Lung (tissue), 12 donors: ENCODE measurements around the gene C19orf53. TPM values are rescaled to one million over a fixed set of nuclear protein-coding genes. Genes with fewer than 3 reads are reported as not detected.

Experiments used
- ATAC-seq: fragments of 200-7000 bp; cut with Tn5 transposase; one replicate; pipeline ENCODE4 v1.9.1; 2020; ENCODE audit warnings: moderate number of reproducible peaks; ENCODE audit not compliant: insufficient read depth, low FRiP score
- DNase-seq, 3 donors: peaks; one replicate each; pipeline ENCODE4 v3.0.0-alpha.2; 2013 to 2017
- H3K27ac ChIP-seq, 2 donors: one replicate each; pipeline ENCODE4 v1.5.1; 2013; ENCODE audit warnings: mild to moderate bottlenecking in 2 of 2, moderate library complexity in 2 of 2, control low read depth in 1 of 2, inconsistent platforms in 1 of 2, low read depth in 1 of 2, low read length in 1 of 2
- H3K27me3 ChIP-seq, 3 donors: one replicate each; pipeline ENCODE4 v1.5.1; 2013; ENCODE audit warnings: low read length in 2 of 3; ENCODE audit not compliant: control insufficient read depth in 3 of 3, insufficient read depth in 3 of 3
- H3K36me3 ChIP-seq, 4 donors: one replicate each; pipeline ENCODE4 v1.5.1; 2013; ENCODE audit warnings: low read length in 4 of 4, mild to moderate bottlenecking in 1 of 4, moderate library complexity in 1 of 4; ENCODE audit not compliant: control insufficient read depth in 4 of 4, insufficient read depth in 4 of 4
- H3K4me1 ChIP-seq, 5 donors: one replicate each; pipeline ENCODE4 v1.5.1; 2013; ENCODE audit warnings: low read length in 5 of 5, mild to moderate bottlenecking in 2 of 5, moderate library complexity in 1 of 5; ENCODE audit not compliant: control insufficient read depth in 5 of 5, insufficient read depth in 5 of 5
- H3K4me3 ChIP-seq: one replicate; pipeline ENCODE4 v1.5.1; 2013; ENCODE audit warnings: mild to moderate bottlenecking, control low read depth, moderate library complexity
- H3K9ac ChIP-seq, 2 donors: one replicate each; pipeline ENCODE4 v1.5.1; 2013; ENCODE audit warnings: low read length in 2 of 2, control low read depth in 1 of 2; ENCODE audit not compliant: insufficient read depth in 1 of 2
- H3K9me3 ChIP-seq, 4 donors: one replicate each; pipeline ENCODE4 v1.5.1; 2013; ENCODE audit warnings: low read length in 3 of 4, mild to moderate bottlenecking in 1 of 4, moderate library complexity in 1 of 4; ENCODE audit not compliant: control insufficient read depth in 4 of 4, insufficient read depth in 3 of 4
- CTCF ChIP-seq: IDR thresholded peaks from 2 replicates; pipeline ENCODE4 v1.5.1; 2012; ENCODE audit warnings: mild to moderate bottlenecking; ENCODE audit errors: control extremely low read depth, extremely low read depth
- WGBS, 2 donors: extraction: QIAGEN DNeasy Blood & Tissue Kit; methylation state at CpG; one replicate each; pipeline ENCODE4 v1.1.7; 2013; 5-methylcytosine and 5-hydroxymethylcytosine counted together
- polyA plus RNA-seq, 2 donors: library from polyadenylated mRNA; stranded (reverse); fragments of 200-250 nt; gene quantifications; one replicate each; pipeline ENCODE4 v1.2.1, GENCODE V29; 2013
- total RNA-seq, 2 donors: library from RNA; depleted of rRNA in 1 of 2; stranded (reverse); fragments of >200 nt in 1 of 2; gene quantifications; one replicate each; pipeline ENCODE4 v1.2.1, GENCODE V29; 2014 to 2021
- donor health status: control.
- donor health status: control.
- donor health status: Bipolar disorder and iron deficiency.
- donor health status: healthy.
- donor health status: DM: yes; HTN: yes; CAD: no.

C19orf53 gene
- total and polyA plus RNA-seq, 4 donors, result 62.6 to 251 (median 111) TPM

- TF ChIP-seq CTCF, result no peak
- no peak overlapping the region for H3K27ac ChIP-seq
Measured at GRCh38 chr19:13813147-13813546, 38.9 kb downstream of the C19orf53 start.

GRCh38 chr19:13814550-13814949 lies 40.3 kb downstream of the C19orf53 start:
- Histone ChIP-seq H3K9ac (no peak overlapping the region), H3K36me3 (peaks cover 0 to 13% (median 10%) of the 10 kb centered on the region in 4 donors), H3K4me3 (no peak overlapping the region), H3K27me3 (no peaks in the 10 kb centered on the region), H3K9me3 (peaks cover 0 to 3% (median 0%) of the 10 kb centered on the region in 4 donors), H3K27ac (no peak overlapping the region), H3K4me1 (peaks cover 0 to 5% (median 0%) of the 10 kb centered on the region in 5 donors)
- ATAC-seq (no peak), DNase-seq (no peak)
- WGBS, 2 donors, result 82 to 91% methylated on average over 21 of the region's 21 CpGs
- no peak for TF ChIP-seq CTCF

More at GRCh38 chr19:13813147-13813546, 38.9 kb downstream of the C19orf53 start:
- H3K9me3 ChIP-seq, result peaks cover 0 to 3% (median 0%) of the 10 kb centered on the region in 4 donors
- H3K4me3 ChIP-seq, result no peak overlapping the region
- H3K9ac ChIP-seq, result no peak overlapping the region
- ATAC-seq, result no peak
- H3K36me3 ChIP-seq, result peaks cover 6 to 24% (median 10%) of the 10 kb centered on the region in 4 donors
- peaks cover 0 to 5% (median 0%) of the 10 kb centered on the region in 5 donors for H3K4me1 ChIP-seq
- WGBS, 2 donors, result 100% methylated on average over 1 to 2 of the region's 2 CpGs
- DNase-seq, result no peak
- no peaks in the 10 kb centered on the region for H3K27me3 ChIP-seq

GRCh38 chr19:13817018-13817614 lies 42.9 kb downstream of the C19orf53 start:
- DNase-seq, result peak in 2 of 3 donors; percentile 49 to 50
- peaks cover 0 to 3% (median 0%) of the 10 kb centered on the region in 4 donors for H3K9me3 ChIP-seq
- no peak overlapping the region for H3K9ac ChIP-seq
- H3K4me1 ChIP-seq, result peaks cover 0 to 5% (median 0%) of the 10 kb centered on the region in 5 donors
- 66% methylated on average over 11 of the region's 11 CpGs for WGBS, 2 donors
- peaks cover 0 to 13% (median 8%) of the 10 kb centered on the region in 4 donors for H3K36me3 ChIP-seq
- no peak overlapping the region for H3K4me3 ChIP-seq
- peak overlapping the region in 1 of 2 donors; percentile 35 for H3K27ac ChIP-seq
- TF ChIP-seq CTCF, result no peak
- H3K27me3 ChIP-seq, result no peaks in the 10 kb centered on the region
- ATAC-seq, result peak; percentile 50
